Subcutaneous abdominal adipose tissue (tissue), 5 donors: ENCODE data around the gene GPX1.

Experiments used
- H3K27ac ChIP-seq: one replicate; pipeline ENCODE4 v1.7.0; 2013; ENCODE audit warnings: low read depth, mild to moderate bottlenecking, inconsistent platforms, low read length, moderate library complexity
- H3K27me3 ChIP-seq, 5 donors: one replicate each; pipeline ENCODE4 v1.7.0; 2013; ENCODE audit warnings: low read length in 5 of 5, inconsistent platforms in 1 of 5; ENCODE audit not compliant: control insufficient read depth in 5 of 5, insufficient read depth in 4 of 5
- H3K36me3 ChIP-seq, 5 donors: one replicate each; pipeline ENCODE4 v1.7.0; 2013; ENCODE audit warnings: low read length in 5 of 5; ENCODE audit not compliant: control insufficient read depth in 5 of 5, insufficient read depth in 5 of 5
- H3K4me1 ChIP-seq, 5 donors: one replicate each; pipeline ENCODE4 v1.7.0; 2013; ENCODE audit warnings: low read length in 5 of 5, mild to moderate bottlenecking in 3 of 5, moderate library complexity in 1 of 5; ENCODE audit not compliant: control insufficient read depth in 5 of 5, insufficient read depth in 5 of 5
- H3K4me3 ChIP-seq, 5 donors: one replicate each; pipeline ENCODE4 v1.7.0; 2013; ENCODE audit warnings: low read length in 5 of 5, low read depth in 1 of 5
- H3K9ac ChIP-seq, 5 donors: one replicate each; pipeline ENCODE4 v1.7.0; 2013; ENCODE audit warnings: low read length in 5 of 5, mild to moderate bottlenecking in 4 of 5, moderate library complexity in 3 of 5
- H3K9me3 ChIP-seq, 5 donors: one replicate each; pipeline ENCODE4 v1.7.0; 2013; ENCODE audit warnings: low read length in 5 of 5; ENCODE audit not compliant: control insufficient read depth in 5 of 5
- donor health status: healthy.
- donor health status: healthy.
- donor health status: healthy.
- donor health status: healthy.
- donor health status: healthy.

Gene GPX1

DNA sequence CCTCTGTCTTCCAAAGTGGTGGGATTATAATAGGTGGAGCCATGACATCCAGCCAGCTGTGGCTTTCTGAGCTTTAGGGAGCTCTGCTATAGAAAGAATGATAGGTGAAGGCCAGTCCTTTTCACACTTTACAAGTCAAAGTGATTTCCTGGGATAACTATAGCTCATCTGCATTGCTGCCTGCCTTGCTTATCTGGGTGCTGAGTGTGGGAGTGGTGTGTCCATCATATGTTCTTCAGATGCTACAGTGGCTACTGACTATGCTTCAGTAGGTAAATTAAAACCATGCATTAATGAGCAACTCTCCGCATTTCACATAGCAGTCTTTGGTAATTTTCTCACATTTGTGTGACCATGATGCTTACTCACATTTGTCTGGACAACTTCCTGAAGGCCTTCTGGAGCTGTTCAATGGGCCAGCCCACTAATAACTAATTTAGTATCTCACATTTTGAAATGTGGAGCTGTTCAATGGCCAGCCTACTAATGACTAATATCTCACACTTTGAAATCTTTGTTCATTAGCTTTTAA, 30.2 kb upstream of the GPX1 start:
- Histone ChIP-seq H3K9me3 (no peaks in the 10 kb centered on the region), H3K36me3 (peaks cover 0 to 9% (median 0%) of the 10 kb centered on the region in 5 donors), H3K4me1 (peaks cover 0 to 37% (median 23%) of the 10 kb centered on the region in 5 donors), H3K27me3 (no peaks in the 10 kb centered on the region), H3K4me3 (no peak overlapping the region), H3K27ac (no peak overlapping the region), H3K9ac (no peak overlapping the region)

DNA sequence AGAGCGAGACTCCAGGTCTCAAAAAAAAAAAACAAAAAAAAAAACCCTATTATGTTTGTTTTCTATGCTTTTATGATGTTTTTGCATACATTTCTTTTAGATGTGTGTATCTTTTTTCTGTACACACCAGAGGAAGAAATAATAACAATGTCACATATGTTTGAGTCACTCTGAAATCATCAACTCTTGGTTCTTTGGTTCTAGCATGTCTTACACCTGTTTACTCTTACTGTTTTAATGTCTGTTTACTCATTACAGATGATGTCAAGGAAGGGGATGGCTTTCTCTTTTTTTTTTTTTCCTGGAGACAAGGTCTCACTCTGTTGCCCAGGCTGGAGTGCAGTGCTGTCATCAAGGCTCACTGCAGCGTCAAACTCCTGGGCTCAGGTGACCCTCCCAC, 29.6 kb upstream of the GPX1 start:
- Histone ChIP-seq H3K4me1 (peaks cover 0 to 33% (median 23%) of the 10 kb centered on the region in 5 donors), H3K27me3 (no peaks in the 10 kb centered on the region), H3K4me3 (no peak overlapping the region), H3K9me3 (no peaks in the 10 kb centered on the region), H3K27ac (no peak overlapping the region), H3K36me3 (peaks cover 0 to 6% (median 0%) of the 10 kb centered on the region in 5 donors), H3K9ac (no peak overlapping the region)

DNA sequence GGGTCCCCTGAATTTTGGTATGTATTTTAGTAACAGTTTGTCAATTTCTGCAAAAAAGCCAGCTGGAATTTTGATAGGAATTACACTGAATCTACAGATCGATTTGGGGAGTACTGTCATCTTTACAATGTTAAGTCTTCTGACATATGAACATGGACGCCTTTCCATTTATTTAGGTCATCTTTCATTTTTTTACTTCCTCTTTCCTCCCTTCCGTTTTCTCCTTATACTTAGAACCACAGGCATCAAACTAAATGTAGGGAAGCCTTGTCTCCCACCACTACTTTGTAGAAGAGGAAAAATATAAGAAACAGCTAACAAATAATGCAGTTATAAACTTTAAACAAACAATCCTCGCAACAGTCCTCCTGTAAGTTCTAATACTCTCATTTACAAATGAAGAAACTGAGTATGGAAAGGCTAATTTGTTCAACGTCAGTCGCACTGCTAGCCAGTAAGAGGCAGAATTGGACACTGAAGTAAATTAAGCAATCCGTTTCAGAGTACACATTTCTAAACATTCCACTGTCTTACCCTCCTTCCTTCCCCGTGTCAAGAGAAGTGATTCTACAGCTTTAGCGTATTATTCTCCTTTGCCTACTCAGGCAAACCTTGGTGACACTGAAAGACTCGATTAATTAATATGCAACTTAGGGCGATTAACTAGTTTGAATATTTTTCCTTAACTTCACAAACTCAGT, 28.1 kb upstream of the GPX1 start:
- Histone ChIP-seq H3K9me3 (no peaks in the 10 kb centered on the region), H3K4me3 (peak overlapping the region in 1 of 5 donors; percentile 16), H3K27me3 (no peaks in the 10 kb centered on the region), H3K27ac (peak overlapping the region; percentile 11), H3K4me1 (peaks cover 0 to 28% (median 20%) of the 10 kb centered on the region in 5 donors), H3K36me3 (peaks cover 0 to 6% (median 0%) of the 10 kb centered on the region in 5 donors), H3K9ac (peak overlapping the region in 3 of 5 donors; percentile 11 to 40 (median 13))

DNA sequence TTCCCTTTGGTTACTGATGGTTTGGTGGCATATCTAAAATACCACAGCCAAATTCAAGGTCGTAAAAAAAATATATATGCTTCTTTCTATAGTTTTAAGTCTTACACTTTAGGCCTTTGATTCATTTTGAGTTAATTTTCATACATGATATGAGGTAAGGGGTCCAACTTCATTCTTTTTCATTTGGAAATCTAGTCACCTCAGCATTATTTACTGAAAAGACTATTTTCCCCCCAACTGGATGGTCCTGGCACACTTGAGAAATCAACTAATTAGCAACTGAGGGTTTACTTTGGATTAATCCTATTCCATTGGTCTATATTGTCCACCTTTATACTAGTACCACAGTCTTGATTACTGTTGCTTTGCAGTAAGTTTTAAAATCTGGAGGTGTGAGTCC, 27.5 kb upstream of the GPX1 start:
- Histone ChIP-seq H3K36me3 (peaks cover 0 to 6% (median 0%) of the 10 kb centered on the region in 5 donors), H3K4me1 (peaks cover 0 to 28% (median 20%) of the 10 kb centered on the region in 5 donors), H3K27me3 (no peaks in the 10 kb centered on the region), H3K4me3 (peak overlapping the region in 1 of 5 donors; percentile 16), H3K9me3 (no peaks in the 10 kb centered on the region), H3K9ac (no peak overlapping the region), H3K27ac (no peak overlapping the region)

DNA sequence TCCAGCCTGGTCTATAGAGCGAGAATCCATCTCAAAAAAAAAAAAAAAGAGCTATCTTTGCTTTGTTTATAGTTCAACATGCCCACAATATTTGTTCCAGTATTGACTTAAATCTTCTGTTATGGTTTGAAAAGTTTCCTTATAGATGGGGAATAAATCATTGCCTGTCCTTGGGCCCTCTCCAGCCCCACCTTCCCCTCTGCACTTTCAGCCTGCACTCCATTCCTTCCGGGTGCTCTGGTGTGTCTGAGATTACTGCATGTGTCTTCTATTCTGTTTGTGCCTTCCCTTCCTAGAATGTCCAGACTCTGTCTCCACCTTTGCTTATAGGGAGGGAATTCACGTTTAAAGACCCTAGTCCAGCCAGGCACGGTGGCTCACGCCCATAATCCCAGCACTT, 25.2 kb upstream of the GPX1 start:
- no peak overlapping the region for H3K4me3 ChIP-seq
- peaks cover 0 to 35% (median 24%) of the 10 kb centered on the region in 5 donors for H3K4me1 ChIP-seq

DNA sequence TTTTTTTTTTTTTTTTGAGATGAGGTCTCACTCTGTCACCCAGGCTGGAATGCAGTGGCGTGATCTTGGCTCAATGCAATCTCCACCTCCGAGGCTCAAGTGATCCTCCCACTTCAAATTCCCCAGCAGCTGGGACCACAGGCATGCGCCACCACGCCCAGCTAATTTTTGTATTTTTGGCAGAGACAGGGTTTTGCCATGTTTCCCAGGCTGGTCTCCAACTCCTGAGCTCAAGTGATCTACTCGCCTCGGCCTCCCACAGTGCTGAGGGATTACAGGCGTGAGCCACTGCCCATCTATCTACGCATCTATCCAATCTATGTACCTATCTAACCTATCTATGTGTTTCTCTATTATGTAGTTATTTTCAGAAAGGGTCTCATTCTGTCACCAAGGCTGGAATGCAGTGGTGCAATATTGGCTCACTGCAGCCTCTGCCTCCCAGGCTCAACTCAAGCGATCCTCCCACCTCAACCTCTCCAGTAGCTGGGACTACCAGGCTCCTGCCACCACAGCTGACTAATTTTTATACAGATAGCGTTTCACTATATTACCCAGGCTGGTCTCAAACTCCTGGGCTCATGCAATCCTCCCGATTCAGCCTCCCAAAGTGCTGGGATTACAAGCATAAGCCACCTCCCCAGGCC, 20.2 kb upstream of the GPX1 start:
- Histone ChIP-seq H3K27me3 (no peaks in the 10 kb centered on the region), H3K36me3 (peaks cover 2 to 23% (median 19%) of the 10 kb centered on the region in 5 donors), H3K9ac (no peak overlapping the region), H3K4me1 (peaks cover 0 to 18% (median 14%) of the 10 kb centered on the region in 5 donors), H3K9me3 (no peaks in the 10 kb centered on the region), H3K4me3 (no peak overlapping the region), H3K27ac (no peak overlapping the region)

More for the DNA sequence above, 25.2 kb upstream of the GPX1 start:
- peaks cover 0 to 6% (median 0%) of the 10 kb centered on the region in 5 donors for H3K36me3 ChIP-seq
- no peak overlapping the region for H3K9ac ChIP-seq
- no peaks in the 10 kb centered on the region for H3K9me3 ChIP-seq
- H3K27me3 ChIP-seq, result no peaks in the 10 kb centered on the region
- no peak overlapping the region for H3K27ac ChIP-seq

DNA sequence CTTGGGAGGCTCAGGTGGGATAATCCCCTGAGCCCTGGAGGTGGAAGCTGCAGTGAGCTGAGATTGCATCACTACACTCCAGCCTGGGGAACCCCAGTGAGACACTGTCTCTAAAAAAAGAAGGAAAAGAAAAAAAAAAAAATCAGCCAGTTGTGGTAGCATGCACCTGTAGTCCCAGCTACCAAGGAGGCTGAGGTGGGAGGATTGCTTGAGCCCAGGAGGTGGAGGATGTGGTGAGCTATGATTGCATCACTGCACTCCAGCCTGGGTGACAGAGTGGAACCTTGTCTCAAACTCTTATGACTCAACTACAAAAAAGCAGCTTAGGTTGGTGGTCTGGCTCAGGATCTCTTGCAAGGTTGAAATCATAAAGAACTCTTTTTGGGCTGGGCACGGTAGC, 19.3 kb upstream of the GPX1 start:
- no peak overlapping the region for H3K4me3 ChIP-seq
- H3K27me3 ChIP-seq, result no peaks in the 10 kb centered on the region
- H3K9ac ChIP-seq, result no peak overlapping the region
- H3K27ac ChIP-seq, result peak overlapping the region; percentile 46
- H3K4me1 ChIP-seq, result peaks cover 0 to 18% (median 14%) of the 10 kb centered on the region in 5 donors
- H3K9me3 ChIP-seq, result no peaks in the 10 kb centered on the region
- peaks cover 2 to 31% (median 26%) of the 10 kb centered on the region in 5 donors for H3K36me3 ChIP-seq

DNA sequence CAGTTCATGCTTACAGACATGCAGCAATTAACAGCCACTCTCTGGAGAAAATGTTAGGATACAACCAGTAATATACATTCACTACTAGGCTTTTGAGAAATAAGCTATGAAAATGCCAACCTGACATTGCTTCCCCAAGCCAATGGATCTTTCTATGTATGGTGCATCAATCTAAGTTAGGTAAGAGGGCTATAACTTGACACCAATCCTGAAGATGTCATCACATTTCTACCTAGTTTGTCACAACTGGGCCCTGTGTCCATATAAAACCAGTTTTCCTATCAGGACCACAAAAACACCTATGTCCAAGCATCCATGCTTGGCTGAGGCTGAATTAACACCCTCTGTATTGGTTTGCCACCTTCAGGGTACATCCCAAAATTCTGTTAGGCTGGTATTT, 13.8 kb upstream of the GPX1 start:
- peaks cover 10 to 70% (median 57%) of the 10 kb centered on the region in 5 donors for H3K36me3 ChIP-seq

DNA sequence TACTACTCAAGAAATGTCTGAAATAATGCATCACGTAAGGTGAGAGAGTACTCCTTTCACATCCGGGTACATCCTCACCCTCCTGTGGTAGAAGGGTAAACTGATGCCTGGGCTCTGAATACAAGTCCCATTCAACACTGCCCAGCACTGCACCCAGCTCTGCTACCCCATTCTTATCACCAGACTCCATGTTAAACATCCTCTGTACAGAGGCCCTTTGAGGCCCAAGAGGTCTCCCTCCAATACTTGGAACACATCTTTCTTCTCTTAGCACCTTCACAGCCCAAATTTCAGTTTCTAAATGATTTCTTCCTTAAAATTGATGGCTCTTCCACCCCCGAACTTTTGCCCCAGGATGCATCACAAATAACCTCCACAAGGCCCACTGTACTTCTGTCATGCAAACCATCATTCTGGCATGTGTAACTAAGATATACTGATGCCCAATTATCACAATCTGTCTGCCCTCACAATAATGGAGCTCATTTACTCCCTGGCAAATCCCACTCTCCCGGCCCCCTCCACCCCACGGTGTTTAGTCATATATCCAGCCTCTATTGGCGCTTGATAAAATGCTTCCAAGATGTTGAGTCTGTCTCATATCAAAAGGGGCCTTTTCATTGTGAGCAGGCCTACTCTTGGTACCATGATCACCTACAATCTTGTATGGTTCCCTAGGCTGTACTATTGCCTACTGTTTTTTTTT, 12.6 kb upstream of the GPX1 start:
- no peaks in the 10 kb centered on the region for H3K27me3 ChIP-seq
- peaks cover 10 to 82% (median 69%) of the 10 kb centered on the region in 5 donors for H3K36me3 ChIP-seq
- peaks cover 0 to 7% (median 0%) of the 10 kb centered on the region in 5 donors for H3K4me1 ChIP-seq
- H3K9me3 ChIP-seq, result no peaks in the 10 kb centered on the region
- no peak overlapping the region for H3K4me3 ChIP-seq
- no peak overlapping the region for H3K9ac ChIP-seq
- no peak overlapping the region for H3K27ac ChIP-seq

More for the DNA sequence above, 13.8 kb upstream of the GPX1 start:
- Histone ChIP-seq H3K27ac (no peak overlapping the region), H3K4me1 (peaks cover 0 to 7% (median 0%) of the 10 kb centered on the region in 5 donors), H3K4me3 (no peak overlapping the region), H3K27me3 (no peaks in the 10 kb centered on the region), H3K9ac (no peak overlapping the region), H3K9me3 (no peaks in the 10 kb centered on the region)
